HG02852 (cell line): ENCODE data around the gene LECT2.

Experiments
- ATAC-seq: cut with Tn5 transposase; IDR thresholded peaks from one replicate; pipeline ENCODE4 v1.9.1; 2021; ENCODE audit warnings: mild to moderate bottlenecking, moderate library complexity; ENCODE audit not compliant: unreplicated experiment

The LECT2 gene

DNA sequence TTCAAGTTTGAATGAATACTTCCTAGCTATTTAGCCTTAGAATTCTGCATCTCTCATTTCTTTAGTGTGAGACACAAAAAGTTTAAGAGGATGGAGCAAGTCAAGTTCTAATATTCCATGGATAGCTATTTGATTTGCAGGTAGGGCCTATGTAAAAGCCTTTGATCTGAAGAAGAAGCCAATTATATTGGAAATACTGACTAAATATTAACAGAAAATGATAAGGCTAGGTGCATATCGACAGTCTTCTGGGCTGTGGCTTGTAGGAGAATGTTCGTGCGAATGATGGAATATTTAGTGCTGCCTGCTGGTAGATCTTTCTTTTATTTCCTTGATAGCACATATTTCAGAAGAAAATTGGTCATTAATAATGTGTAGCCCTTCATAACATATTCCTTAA is at the start of gene LECT2:
LECT2 (minus strand) TSS at position 85 of the 400 bp plus-strand sequence. CDS start 150 bp downstream, outside the sequence.
- ATAC-seq, result no peak

DNA sequence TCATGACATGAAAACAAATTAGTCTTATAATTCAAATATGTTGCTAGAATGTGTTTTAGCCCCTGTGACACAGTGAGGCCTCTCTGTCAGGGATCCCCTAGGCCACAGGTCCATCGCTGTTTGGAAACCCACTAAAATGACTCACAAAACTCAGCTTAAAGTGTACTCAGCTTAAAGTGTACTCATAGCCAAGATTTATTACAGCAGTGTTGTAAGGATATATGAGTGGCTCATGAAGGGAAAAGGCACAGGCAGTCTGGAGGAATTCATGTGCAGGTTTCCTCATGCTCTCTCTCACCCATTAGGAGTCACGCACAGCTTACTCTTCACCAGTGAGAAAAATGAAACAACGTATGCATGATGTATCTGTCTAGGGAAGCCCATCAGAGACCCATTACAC is 49.7 kb upstream of the LECT2 start:
- ATAC-seq, result no peak

DNA sequence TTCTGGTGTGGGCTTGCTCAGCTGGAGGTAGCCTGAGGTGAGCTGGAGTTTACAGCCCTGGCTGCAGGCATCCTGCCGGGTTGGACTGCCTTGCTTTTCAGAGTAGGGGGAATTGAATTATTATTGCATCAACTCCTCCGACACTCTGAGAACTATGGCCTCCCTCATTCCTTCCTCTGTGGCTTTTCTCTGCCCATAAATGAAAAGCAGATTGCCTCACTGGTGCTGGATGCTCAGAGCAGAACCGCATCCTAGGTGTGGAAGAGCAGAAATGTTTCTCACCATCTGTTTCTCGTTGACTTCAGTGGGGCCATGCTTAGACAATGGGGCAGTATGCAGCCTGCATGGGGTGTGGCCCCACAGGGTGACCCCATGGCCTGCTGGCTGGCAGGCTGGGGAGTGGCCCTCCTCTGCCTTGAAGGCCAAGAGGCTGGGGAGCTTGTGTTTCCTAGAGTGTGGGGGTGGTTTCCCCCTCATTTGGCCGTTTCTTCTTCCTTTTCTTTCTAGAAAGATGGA is 46.7 kb upstream of the LECT2 start:
- no peak for ATAC-seq

DNA sequence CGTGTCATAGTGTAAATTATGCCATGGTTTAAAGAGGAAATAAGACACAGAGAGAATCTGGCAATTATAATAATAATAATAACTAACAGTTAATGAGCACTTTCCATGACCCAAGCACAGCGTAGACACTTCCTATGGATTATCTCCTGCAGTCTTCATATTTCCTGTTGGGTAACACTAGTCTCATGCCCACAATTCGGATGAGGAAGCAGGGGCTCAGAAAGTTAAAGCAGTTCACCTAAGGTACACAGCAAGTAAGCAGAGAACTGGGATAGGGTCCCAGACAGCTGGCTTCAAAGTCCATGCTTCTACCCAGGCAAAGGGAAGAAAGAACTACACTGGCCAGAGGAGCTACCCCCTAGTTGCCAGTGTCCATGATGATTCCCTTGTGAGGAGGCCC is 46.1 kb upstream of the LECT2 start:
- ATAC-seq, result no peak

DNA sequence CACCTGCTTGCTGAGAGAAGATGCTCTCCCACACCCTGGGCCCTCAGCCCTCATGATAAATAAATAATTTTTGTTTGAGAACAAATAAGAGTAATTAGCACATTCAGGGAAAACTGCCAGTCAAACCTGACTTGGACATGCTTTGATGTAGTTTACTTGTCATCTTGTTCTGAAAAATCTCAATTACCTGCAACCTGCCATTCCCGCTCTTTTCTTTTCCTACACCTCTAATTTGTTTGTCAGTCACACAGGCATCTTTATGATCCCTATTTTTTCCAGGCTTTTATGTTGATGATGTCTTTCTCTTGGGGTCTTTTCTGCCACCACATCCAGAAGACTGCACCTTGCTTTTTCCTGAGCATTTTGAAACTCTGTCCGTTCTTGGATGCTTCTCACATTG is 45.4 kb upstream of the LECT2 start:
- ATAC-seq, result no peak

DNA sequence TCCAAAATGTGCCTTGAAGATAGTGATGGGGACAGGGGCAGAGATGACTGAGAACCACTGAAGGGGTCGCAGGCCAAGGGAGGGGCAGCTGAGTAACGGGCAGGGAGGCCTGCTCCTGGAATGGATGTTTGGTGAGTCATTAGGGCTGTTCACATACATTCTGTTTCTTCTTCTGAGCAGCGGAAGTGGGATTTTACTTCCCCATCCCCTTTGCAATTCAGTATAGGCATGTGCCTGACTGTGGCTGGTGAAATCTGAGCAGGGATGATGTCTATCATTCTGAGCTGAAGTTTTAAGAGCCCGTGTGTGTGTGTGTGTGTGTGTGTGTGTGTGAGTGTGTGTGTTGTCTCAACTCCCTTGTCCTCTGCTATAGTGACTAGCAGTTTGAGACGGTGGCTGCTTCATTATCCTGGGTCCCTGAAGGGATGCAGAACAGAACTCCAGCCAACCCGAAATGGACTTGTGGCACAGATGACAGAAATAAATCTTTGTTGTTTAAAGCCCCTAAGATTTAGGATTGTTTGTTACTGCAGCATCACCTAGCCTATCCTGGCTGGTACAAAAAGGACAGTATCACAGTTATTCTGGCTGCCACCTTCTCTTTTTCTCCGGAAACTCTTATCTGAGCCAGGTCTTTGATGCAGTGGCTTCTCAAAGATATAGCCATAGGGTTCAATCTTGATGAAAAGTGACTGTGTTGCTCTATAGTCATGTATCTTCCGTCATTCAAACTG is 44.8 kb upstream of the LECT2 start:
- no peak for ATAC-seq

DNA sequence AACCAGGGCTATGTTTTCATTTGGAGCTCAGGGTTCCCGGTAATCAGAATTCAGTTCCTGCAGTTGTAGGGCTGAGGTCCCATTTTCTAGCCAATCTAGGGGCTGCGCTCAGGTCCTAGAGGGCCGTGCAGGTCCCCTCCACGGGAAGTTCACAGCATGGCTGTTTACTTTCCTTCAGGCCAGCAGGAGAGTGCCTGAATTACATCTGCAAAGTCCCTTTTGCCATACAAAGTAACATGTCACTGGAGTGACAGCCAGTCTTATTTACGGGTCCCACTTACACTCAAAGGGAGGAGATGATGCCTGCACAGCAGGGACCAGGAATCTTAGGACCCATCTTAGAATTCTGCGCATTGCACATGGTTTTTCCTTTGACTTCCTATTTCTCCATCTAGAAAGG is 44.1 kb upstream of the LECT2 start:
- no peak for ATAC-seq

DNA sequence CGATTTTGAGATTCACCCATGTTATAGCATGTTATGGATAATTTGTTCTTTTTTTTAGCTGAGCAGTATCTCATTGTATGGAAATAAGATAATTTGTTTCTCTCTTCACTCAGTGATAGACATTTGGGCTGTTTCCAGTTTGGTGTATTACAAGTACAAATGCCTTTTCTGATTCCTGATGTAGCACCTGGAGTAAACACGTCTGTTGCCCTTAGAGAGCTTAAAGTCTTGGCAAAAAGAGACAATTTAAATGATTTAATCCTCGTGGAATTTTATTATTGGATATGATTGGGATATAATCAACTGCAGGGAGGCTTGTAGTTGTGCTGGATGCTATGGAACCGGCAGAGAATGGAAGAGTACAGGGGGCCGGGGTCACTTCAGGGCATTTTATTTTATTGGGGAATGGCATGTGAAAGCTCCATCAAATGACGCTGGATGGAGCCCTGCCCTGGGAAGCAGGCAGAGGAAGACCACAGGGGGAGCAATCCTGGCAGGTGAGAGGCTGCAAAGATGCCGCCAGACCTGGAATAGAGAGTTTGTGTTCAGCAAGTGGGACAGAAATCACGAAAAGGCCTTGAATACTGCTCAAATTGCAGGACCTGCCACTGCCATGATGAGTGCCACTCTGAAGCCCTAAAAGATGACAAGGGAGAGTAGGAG is 43.0 kb upstream of the LECT2 start:
- no peak for ATAC-seq

DNA sequence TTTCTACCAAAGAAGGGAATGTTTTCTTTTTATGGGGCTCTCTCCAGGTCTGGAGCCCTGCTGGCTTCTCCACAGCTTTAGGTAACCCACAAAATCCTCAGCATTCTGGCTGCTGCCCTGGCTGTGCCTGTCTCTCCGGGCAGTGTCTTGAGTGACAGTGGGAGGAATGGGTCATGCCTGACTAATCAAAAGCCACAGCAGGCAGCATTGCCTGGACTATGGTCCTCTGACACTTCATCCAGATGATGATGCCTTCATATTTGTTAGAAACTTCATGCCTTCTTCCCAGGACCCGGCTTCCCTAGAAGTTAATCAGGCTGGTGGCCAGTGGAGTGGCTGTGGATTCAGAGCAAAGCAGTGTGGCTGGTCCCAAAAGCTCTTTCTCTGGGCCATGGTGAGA is 41.8 kb upstream of the LECT2 start:
- no peak for ATAC-seq

DNA sequence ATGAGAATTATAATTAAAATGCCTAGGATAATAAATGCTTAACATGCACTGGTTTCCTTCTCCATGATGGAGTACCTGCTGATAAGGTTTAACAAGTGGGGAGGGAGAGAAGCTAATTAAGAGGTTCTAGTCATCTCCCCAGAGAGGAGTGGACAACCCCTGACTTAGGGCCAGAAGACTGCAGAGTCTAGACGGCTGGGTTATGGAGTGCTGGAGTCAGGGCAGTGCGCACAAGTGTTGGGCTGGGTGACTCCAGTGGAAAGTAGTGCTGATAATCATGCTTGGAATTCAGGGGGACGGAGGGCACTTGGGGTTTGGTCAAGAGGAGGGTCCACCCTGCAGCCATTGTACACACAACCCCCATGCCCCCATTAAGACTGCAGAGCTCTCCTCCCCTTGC is 41.2 kb upstream of the LECT2 start:
- ATAC-seq, result no peak

DNA sequence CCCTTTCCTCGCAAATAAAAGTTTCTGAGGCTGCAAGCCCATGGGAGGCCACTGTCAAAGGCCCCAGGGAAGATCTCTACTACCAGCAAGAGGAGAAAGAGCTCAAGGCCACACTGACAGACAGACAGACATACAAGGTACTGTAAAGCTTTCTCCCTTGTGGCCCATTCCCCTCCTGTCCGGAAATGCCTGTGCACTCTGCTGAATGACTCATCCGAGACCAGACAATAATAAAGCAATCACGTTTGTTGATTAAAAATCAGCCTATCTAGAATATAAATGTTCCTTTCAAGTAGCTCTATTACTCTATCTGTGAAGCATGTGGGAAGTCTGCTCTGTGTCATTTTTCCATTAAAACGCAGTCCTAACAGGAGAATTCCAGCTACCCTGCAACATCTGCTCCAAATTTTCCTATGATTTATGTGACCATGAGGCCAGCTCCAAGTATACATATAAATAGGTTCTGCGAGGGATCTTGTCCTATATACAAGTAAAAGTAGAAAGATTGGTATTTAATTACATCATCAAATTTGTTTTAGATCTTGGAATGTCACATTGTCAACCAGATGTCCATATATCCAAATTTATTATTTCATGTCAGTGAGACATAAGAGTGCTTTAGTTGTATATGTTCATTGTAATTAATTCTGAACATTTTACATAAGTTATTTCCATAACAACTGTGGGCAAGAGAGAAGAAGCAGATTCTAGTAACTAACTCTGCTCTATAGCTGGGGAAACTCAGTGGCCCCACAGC is 39.3 kb upstream of the LECT2 start:
- no peak for ATAC-seq

DNA sequence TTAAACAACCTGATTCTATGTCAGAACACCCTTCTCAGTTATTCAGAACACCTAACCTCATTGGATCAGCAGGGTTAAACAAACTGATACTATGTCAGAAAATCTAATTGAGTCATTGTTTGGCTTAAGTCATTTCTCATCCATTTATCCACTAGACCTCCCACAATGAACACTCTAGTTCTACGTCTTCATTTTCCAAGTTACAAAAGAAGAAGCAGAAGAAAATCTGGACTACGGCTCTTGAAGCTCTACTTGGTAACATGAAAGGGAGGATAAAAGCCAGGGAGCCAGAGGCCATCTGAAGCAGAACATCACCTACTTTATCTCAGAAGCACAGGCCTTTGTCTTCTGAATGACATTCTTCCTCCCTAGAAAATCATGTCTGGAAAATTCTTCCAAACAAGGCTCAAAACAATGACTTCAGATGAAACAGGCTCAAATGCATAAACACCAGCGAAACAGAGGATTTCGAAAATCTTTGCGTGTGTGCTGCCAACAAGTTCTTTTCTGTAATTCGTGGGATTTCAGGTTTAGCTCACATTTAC is 38.6 kb upstream of the LECT2 start:
- ATAC-seq, result no peak

DNA sequence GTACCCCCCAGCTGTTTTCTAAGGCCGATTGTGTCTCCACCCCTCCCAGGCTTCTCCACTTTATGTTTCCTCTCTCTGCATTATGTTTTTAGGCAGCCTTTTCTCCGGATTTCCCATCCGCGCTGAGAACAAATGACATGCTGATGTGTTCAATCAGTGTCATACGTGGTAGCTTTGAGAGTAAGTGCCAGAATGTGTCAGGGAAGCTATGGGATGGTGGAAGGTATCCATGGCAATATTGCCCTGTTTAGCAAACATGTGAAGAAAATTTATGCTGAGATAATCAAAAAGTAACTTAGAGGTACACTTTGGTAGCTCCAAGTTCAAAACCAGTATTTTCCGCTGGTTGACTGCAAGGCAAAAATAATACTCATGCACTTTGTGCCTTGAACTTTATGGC is 36.6 kb upstream of the LECT2 start:
- no peak for ATAC-seq

DNA sequence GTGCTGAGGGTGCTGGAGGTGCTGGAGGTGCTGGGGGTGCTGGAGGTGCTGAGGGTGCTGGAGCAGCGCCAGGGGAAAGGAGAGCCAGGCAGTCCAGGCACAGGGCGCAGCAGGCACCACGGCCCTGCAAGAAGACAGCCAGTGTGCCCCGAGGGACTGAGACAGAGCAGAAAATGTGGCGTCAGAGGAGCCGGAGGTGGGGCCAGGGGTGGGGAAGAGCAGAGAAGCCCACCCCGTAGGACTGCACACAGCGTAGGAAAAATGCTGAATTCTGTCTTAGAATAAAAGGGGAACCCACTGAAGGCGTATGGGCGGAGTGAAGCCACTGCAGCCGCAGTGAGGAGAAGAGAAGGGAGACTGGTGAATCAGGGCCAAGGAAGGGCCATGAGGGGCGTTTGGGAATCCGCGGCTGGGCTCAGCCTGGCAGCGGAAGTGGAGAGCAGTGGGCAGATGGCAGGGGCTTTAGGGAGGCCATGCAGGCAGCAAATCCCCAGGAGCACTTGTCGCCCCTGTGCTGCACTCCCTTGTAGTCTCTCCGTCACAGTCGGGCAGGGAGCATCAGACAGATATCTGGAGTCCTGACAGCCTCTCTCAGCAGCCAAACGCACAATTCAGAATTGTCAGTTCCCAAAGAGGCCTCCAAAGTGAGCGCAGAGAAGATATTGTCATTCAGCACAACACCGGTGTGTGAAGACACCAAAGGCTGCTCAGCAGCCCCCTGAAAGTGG is 35.9 kb upstream of the LECT2 start:
- no peak for ATAC-seq

DNA sequence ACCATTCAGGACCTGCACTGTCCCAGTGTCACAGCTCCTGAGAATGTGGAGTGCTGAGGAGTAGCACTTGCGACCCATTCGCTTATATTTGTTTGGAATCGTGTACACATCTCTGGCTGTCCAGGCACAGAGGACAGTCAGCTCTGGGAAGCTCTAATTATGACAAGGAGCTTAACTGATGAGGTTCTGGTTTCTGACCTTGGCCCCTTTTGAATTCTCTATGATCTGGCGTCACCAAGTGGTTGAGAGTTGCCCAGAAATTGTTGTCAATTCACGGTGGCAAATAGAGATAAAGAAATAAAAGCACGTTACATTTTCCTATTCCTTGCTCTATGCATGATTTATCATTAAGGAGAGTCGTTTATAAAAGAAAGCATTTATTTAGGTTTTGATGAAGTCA is 34.9 kb upstream of the LECT2 start:
- no peak for ATAC-seq

DNA sequence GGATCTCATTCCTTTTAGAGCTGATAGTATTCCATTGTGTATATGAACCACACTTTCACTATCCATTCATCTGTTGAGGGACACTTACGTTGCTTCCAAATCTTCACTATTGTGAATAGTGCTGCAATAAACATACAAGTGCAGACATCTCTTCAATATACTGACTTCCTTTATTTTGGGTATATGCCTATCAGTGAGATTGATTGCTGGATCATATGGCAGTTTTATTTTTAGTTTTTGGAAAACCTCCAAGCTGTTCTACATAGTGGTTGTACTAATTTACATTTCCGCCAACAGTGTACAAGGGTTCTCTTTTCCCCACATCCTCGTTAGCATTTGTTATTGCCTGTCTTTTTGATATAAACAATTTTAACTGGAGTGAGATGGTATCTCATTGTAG is 33.8 kb upstream of the LECT2 start:
- ATAC-seq, result no peak

DNA sequence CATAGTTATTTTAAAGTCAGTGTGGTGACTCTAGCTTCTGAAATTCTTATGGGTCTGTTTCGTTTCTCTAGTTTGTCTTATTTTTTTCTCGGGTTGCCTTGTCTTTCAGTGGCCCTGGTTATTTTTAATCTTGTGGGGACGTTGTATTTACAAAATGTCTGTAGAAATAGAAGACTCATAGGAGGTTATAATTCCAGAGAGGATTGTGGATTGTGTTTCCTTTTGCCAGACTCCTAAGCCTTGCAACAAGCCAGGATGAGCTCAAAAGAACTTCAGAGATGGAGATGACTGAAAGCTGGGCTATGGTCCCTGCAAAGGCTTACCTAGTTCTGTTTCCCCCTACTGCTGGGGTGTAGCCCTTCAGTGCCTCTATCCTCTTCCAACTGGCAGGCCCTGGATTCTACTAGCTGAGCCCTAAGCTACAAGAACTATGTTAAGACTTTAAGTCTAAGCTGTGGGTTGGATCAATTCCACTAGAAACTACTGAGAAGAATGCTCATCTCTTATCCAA is 32.2 kb upstream of the LECT2 start:
- ATAC-seq, result no peak

DNA sequence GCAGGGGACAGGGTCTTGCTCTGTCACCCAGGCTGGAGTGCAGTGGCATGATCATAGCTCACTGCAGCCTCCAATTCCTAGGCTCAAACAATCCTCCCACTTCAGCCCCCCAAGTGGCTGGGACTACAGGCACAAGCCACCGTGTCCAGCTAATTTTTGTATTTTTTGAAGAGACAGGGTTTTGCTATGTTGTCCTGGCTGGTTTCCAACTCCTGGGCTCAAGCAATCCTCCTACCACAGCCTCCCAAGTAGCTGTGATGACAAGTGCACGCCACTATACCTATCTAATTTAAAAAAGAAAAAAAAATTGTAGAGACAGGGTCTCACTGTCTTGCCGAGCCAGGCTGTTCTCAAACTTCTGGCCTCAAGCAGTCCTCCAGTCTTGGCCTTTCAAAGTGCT is 31.6 kb upstream of the LECT2 start:
- ATAC-seq, result no peak

DNA sequence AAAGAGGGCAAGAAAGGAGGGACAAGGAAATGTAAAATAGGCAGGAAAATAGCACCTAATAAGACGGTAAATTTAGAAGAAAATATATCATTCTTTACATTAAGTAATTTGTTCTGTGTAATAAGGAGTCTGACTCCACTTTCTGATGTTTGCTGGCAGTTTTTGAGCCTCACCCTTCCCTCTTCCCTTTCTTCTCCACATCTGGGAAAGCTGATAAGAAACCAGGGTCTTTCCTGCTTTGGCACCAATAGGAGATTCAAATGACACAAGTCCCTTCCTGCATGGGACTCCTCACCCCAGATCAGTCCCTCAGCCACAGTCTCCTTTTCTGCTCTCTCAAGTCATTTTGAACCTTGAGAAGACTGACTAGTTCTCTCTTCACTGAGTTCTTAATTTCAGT is 31.2 kb upstream of the LECT2 start:
- ATAC-seq, result no peak

DNA sequence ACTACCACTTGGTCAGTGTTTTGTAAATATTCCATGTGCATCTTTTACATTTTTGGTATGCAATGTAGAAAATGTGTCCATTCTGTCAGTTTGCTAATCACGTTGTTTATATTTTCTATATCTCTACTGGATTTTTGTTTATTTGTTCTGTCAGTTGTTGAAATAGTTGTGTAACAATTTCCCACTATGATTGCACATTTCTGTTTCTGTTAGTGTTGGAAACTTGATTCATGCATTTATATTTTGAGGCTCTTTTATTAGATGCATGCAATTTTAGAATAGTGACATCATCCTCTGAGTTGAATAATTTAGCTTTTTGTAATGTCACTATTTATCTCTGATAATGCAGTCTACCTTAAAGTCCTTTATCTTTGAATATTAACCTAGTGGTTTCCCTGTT is 25.8 kb upstream of the LECT2 start:
- ATAC-seq, result no peak

DNA sequence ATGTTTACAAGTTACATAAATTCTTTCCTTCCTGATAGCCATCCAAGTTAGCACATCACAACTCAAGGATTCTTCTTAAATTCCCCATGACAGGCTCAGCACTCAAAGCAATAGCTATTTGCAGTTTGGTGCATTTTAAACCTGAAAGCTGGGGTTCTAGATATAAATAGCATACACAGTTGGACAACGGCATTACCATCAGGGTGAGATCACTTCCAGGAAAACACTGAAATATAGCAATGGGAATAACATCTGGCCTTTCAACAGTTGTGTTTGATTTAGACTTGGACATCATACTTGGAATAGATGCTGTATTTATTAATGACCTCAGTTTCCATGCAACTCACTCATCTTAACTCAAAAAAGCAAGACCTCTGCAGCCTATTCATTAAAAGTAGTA is 24.7 kb upstream of the LECT2 start:
- no peak for ATAC-seq
